ENCODE measurements around the gene SURF2. TPM values are rescaled to one million over a fixed set of nuclear protein-coding genes. Genes with fewer than 3 reads are reported as not detected.

Gene SURF2
- total RNA-seq, 2 experiments from 2014 or later: 19.0 to 19.7 TPM

DNA sequence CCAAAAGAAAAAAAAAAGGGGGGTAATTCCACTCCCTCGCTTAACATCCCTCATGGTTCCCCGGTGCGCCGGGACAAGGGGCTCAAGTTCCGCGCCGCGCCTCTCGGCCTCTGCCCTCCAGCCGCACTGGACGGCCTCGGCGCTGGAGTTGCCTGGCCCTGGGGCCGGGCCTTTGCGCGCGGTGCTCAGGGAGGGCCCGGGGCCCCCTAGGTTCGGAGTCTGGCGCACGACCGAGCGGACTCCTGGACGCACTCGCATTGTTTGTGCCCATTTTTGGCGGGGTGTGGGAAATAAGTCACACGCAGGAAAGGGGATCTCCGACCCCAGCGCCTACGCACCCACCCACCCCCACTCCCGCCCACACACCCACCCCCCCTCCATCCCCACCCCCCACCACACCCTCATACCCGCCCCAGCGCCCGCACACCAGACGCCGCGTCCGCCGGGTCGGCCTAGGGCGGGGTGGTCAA, 8.8 kb upstream of the SURF2 start:
- intact Hi-C loops (cut with micrococcal nuclease; ENCODE audit: unreplicated experiment): loop anchor here (5.0 kb wide), 1 partner anchor 70 kb away; the partner anchor contains the start of gene REXO4
- H3K36me3 ChIP-seq (ENCODE audit: insufficient read depth, low read length): peaks cover 84% of the 10 kb centered on the region
- DNase-seq (ENCODE audit: low spot score): peak; percentile 62
- H4K20me1 ChIP-seq (ENCODE audit: insufficient read depth, low read length): peaks cover 17% of the 10 kb centered on the region
- TF ChIP-seq, protein P1, sequence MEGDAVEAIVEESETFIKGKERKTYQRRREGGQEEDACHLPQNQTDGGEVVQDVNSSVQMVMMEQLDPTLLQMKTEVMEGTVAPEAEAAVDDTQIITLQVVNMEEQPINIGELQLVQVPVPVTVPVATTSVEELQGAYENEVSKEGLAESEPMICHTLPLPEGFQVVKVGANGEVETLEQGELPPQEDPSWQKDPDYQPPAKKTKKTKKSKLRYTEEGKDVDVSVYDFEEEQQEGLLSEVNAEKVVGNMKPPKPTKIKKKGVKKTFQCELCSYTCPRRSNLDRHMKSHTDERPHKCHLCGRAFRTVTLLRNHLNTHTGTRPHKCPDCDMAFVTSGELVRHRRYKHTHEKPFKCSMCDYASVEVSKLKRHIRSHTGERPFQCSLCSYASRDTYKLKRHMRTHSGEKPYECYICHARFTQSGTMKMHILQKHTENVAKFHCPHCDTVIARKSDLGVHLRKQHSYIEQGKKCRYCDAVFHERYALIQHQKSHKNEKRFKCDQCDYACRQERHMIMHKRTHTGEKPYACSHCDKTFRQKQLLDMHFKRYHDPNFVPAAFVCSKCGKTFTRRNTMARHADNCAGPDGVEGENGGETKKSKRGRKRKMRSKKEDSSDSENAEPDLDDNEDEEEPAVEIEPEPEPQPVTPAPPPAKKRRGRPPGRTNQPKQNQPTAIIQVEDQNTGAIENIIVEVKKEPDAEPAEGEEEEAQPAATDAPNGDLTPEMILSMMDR (conservative IDR thresholded peaks at IDR 0.05; ENCODE audit: low read length): peak; percentile 48; the same call in 1 of the 2 replicates
- no peak for TF ChIP-seq EZH2phosphoT487 (IDR thresholded peaks at IDR 0.05; ENCODE audit: borderline replicate concordance, low read depth, low read length)
- H3K4me2 ChIP-seq (ENCODE audit: low read length): peak overlapping the region; percentile 93
- peaks cover 50% of the 10 kb centered on the region for H3K79me2 ChIP-seq (ENCODE audit: insufficient read depth, low read depth, low read length)
- H2AFZ ChIP-seq (ENCODE audit: low read length): peak overlapping the region; percentile 33; the same call in 1 of the 2 replicates
- H3K4me1 ChIP-seq (ENCODE audit: insufficient read depth, low read length, poor library complexity, severe bottlenecking): peaks cover 35% of the 10 kb centered on the region
- H3K4me3 ChIP-seq (ENCODE audit: low read depth, low read length, poor library complexity, severe bottlenecking): peak overlapping the region; percentile 99
- H3K9me2 ChIP-seq (ENCODE audit: insufficient read depth, low read length): no peaks in the 10 kb centered on the region
- BruUV-seq (replicated peaks): no TSS peak
- ChIA-PET POLR2A (interaction anchor here (0.7 kb wide), 1 partner anchor 12 kb away, joined by 3 read pairs; no protein-coding TSS in a partner anchor), CTCF (ENCODE audit: unreplicated experiment) (no interaction called here)
- H3K9me3 ChIP-seq (ENCODE audit: low read length): no peaks in the 10 kb centered on the region
- H3K27ac ChIP-seq (ENCODE audit: low read depth, low read length, poor library complexity, severe bottlenecking): peak overlapping the region; percentile 87

DNA sequence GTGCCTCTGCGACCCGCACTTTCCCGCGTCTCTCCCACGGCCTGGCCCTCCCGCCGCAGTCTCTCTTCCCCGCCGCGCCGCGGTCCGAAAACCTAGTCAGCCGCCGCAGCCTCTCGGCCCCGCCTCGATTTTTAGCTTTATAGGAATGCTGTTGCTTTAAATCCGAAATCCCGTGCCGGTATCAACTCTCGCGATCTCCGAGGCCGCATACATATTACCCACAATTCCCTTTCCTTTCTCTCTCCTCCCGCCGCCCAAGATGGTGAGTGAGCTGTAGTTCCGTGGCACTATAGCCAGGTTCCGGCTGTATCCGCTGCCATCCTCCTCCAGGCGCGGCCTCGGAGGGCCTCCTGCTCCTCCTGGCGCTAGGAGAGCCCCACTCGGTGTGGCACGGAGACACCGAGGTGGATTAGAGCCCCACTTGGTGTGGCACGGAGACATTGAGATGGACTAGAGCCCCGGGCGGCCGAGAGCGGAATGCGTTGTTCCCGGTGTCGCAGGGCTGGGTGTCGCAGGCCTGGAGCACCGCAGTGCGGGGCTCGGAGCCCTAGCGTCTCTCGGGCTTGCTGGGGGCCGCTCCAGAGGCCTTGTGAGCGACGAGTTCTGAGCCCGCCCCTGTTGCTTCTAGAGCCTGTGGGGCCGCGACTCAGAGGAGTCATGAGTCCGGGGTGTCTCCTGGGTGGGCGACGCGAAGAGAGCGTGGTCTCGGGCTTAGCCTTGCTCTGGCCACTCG, 8.2 kb upstream of the SURF2 start, which contains the start of the genes MED22 and RPL7A:
Gene MED22, minus strand, starts transcription at position 147 of the 733 bp plus-strand sequence. CDS start 1,469 bp downstream, outside the sequence.
Gene RPL7A, plus strand, starts transcription at position 234 of the 733 bp plus-strand sequence. Its CDS starts 26 bp downstream, at position 260.
- no TSS peak for BruUV-seq (replicated peaks)

More for the DNA sequence above, 8.2 kb upstream of the SURF2 start, which contains the start of the genes MED22 and RPL7A:
- TF ChIP-seq EZH2phosphoT487 (IDR thresholded peaks at IDR 0.05; ENCODE audit: borderline replicate concordance, low read depth, low read length): no peak
- TF ChIP-seq, protein P1 (conservative IDR thresholded peaks at IDR 0.05; ENCODE audit: low read length): no peak
- H3K27ac ChIP-seq (ENCODE audit: low read depth, low read length, poor library complexity, severe bottlenecking): peak within 1 kb of the TSS; percentile 87
- peak within 1 kb of the TSS; percentile 33; the same call in 1 of the 2 replicates for H2AFZ ChIP-seq (ENCODE audit: low read length)
- H4K20me1 ChIP-seq (ENCODE audit: insufficient read depth, low read length): peaks cover 17% of the 10 kb centered on the region
- DNase-seq (ENCODE audit: low spot score): peak; percentile 96
- peaks cover 84% of the 10 kb centered on the region for H3K36me3 ChIP-seq (ENCODE audit: insufficient read depth, low read length)
- CTCF ChIA-PET (ENCODE audit: unreplicated experiment): no interaction called here
- H3K4me3 ChIP-seq (ENCODE audit: low read depth, low read length, poor library complexity, severe bottlenecking): peak within 1 kb of the TSS; percentile 99
- H3K4me2 ChIP-seq (ENCODE audit: low read length): peak within 1 kb of the TSS; percentile 99
- H3K9me3 ChIP-seq (ENCODE audit: low read length): no peaks in the 10 kb centered on the region
- POLR2A ChIA-PET: interaction anchor here (0.6 to 0.7 kb wide), 2 partner anchors 13 to 786 kb away, joined by 3 to 4 read pairs; no protein-coding TSS in a partner anchor
- H3K9me2 ChIP-seq (ENCODE audit: insufficient read depth, low read length): no peaks in the 10 kb centered on the region
- intact Hi-C loops (cut with micrococcal nuclease; ENCODE audit: unreplicated experiment): loop anchor here (2.0 to 5.0 kb wide), 2 partner anchors 69 to 139 kb away; partner anchors contain the start of gene REXO4
- peaks cover 35% of the 10 kb centered on the region for H3K4me1 ChIP-seq (ENCODE audit: insufficient read depth, low read length, poor library complexity, severe bottlenecking)
- peaks cover 50% of the 10 kb centered on the region for H3K79me2 ChIP-seq (ENCODE audit: insufficient read depth, low read depth, low read length)
